ENCODE results near the gene RAD18.

Gene RAD18

DNA sequence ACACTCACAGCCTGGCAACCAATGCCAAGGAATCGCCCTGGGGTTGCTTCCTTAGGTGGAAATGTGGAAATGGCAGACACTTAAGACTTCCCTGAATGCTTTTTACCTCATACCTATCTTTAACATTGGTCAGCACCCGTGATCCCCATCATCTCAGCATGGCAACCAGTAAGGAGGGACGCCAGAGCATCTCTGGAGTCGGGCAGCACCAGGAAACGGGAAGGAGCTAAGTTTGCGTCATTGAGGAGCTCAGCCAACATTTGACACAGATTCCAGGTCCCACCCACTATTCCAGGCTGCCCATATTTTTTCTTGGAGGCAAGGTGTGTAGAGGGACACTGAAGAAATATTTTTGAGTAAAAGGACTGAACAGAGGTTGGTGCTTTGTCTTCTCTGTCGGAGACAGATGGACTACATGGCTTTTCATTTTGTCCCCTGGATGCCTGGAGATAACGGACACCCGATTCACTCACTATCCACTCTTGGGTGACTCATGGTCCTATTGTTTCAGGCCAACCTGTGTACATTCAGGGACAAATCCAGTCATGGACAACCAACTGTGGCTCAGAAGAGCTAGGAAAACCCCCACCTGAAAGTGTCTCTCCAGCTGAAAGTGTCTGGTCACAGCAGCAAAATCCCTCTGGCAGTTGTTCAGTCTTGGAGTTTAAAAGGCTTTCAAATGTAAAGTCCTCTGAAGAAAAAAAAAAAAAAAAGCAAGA lies 123.5 kb downstream of the RAD18 start:
- H3K9me3 ChIP-seq (ENCODE audit: control insufficient read depth, insufficient read depth, low read depth, low read length) = no peaks in the 10 kb centered on the region
- TF ChIP-seq ZNF121 (tag by site-specific recombination; IDR thresholded peaks at IDR 0.05) = no peak
- no peaks in the 10 kb centered on the region for H3K4me1 ChIP-seq (ENCODE audit: control insufficient read depth, insufficient read depth, low read length)
- H3K27ac ChIP-seq (ENCODE audit: extremely low read depth, low read depth, low read length) = no peak overlapping the region
- H3K4me3 ChIP-seq (ENCODE audit: low read depth, low read length) = no peak overlapping the region
- POLR2A ChIA-PET = no interaction called here
- peaks cover 0 to 5% of the 10 kb centered on the region in 2 experiments; a peak in 1 of 3 replicates for H3K36me3 ChIP-seq (ENCODE audit: control insufficient read depth in 2 of 2, insufficient read depth in 1 of 2, low read length in 2 of 2)
- CTCF ChIA-PET = interaction anchor here (1.5 kb wide), 1 partner anchor 70 kb away, joined by 6 read pairs; the partner anchor contains the start of gene OXTR

DNA sequence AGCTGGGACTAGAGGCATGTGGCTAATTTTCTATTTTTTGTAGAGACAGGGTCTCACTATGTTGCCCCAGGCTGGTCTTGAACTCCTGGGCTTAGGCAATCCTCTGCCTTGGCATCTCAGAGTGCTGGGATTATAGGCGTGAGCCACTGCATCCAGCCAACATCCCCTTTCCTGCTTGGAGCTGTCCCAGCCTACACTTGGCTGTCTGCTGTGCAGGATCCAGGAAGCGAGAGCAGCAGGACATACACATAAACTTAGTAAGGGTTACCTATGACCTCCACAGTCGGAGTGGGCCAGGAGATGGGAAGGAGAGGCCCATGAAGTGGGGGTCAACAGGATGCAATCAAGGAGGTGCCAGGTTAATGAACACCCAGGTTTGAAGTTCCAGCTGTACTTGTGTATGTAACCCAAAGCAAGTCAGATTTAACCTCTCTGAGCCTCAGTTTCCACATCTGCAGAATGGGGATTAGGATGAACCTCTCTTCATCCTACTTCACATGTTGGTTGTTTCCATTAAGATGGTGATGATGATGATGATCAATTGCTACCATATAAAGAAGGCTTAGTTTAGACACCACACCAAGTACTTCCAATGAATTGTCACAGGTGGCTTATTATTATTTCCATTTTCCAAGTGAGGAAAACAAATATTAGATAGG lies 124.4 kb downstream of the RAD18 start:
- Histone ChIP-seq H3K4me3 (ENCODE audit: low read depth, low read length) (no peak overlapping the region), H3K27ac (ENCODE audit: extremely low read depth, low read depth, low read length) (no peak overlapping the region), H3K4me1 (ENCODE audit: control insufficient read depth, insufficient read depth, low read length) (no peaks in the 10 kb centered on the region), H3K36me3 (ENCODE audit: control insufficient read depth in 2 of 2, insufficient read depth in 1 of 2, low read length in 2 of 2) (peaks cover 0 to 5% of the 10 kb centered on the region in 2 experiments; a peak in 1 of 3 replicates), H3K9me3 (ENCODE audit: control insufficient read depth, insufficient read depth, low read depth, low read length) (no peaks in the 10 kb centered on the region)
- CTCF ChIA-PET = no interaction called here
- POLR2A ChIA-PET = no interaction called here
- no peak for TF ChIP-seq ZNF623 (tag by site-specific recombination; IDR thresholded peaks at IDR 0.05)
- TF ChIP-seq ZNF292 (tag by site-specific recombination; IDR thresholded peaks at IDR 0.05; ENCODE audit: borderline replicate concordance, low read depth) = no peak
- no peak for TF ChIP-seq ZNF600 (tag by site-specific recombination; IDR thresholded peaks at IDR 0.05)
- no peak for TF ChIP-seq HOXC10 (CRISPR knock-in tag; IDR thresholded peaks at IDR 0.05)

DNA sequence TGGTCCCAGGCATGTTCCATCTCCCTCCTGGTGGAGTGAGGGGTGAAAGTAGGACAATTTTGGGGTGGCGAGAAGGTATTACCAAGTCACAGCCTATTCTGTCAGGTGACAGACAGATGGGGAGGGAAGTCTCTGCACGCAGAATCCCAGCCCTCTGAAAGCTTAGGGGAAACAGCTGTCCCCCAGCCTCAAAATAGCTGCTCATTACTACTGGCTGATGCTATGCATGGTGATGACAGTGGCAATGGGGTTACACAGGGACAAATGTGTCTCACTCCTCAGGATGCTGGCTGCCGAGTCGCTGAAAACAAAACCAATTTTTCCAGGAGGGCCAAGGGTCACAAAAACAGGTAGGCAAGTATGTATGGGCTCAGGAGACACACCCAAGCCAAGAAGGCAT lies 125.0 kb downstream of the RAD18 start:
- Histone ChIP-seq H3K9me3 (ENCODE audit: control insufficient read depth, insufficient read depth, low read depth, low read length) (no peaks in the 10 kb centered on the region), H3K36me3 (ENCODE audit: control insufficient read depth in 2 of 2, insufficient read depth in 1 of 2, low read length in 2 of 2) (peaks cover 0 to 5% of the 10 kb centered on the region in 2 experiments; a peak in 1 of 3 replicates), H3K27ac (ENCODE audit: extremely low read depth, low read depth, low read length) (no peak overlapping the region), H3K4me3 (ENCODE audit: low read depth, low read length) (no peak overlapping the region), H3K4me1 (ENCODE audit: control insufficient read depth, insufficient read depth, low read length) (no peaks in the 10 kb centered on the region)
- POLR2A ChIA-PET = no interaction called here
- TF ChIP-seq SCRT1 (tag by site-specific recombination; IDR thresholded peaks at IDR 0.05; ENCODE audit: borderline replicate concordance) = no peak
- CTCF ChIA-PET = interaction anchor here (1.2 kb wide), 1 partner anchor 176 kb away, joined by 4 read pairs; no protein-coding TSS in a partner anchor

DNA sequence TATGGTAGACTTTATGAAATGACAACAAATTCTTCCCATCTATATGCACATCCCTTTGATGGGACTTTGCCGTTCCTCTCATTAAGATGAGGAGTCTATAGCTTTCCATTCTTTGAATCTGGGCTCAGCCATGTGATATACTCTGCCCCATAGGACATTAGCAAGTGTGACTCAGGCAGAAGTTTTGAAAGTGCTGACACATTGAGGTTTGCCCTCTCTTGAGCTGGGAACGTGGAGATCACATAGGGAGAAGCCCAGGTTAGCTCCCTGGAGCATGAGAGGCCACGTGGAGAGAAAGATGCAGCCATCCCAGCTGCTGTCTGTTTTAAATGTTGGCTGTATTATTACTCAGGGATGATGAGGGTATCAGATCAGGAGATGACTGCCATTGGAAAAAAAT lies 126.1 kb downstream of the RAD18 start:
- Histone ChIP-seq H3K4me1 (ENCODE audit: control insufficient read depth, insufficient read depth, low read length) (no peaks in the 10 kb centered on the region), H3K4me3 (ENCODE audit: low read depth, low read length) (no peak overlapping the region), H3K36me3 (ENCODE audit: control insufficient read depth in 2 of 2, insufficient read depth in 1 of 2, low read length in 2 of 2) (peaks cover 0 to 5% of the 10 kb centered on the region in 2 experiments; a peak in 1 of 3 replicates), H3K27ac (ENCODE audit: extremely low read depth, low read depth, low read length) (no peak overlapping the region), H3K9me3 (ENCODE audit: control insufficient read depth, insufficient read depth, low read depth, low read length) (no peaks in the 10 kb centered on the region)
- CTCF ChIA-PET = interaction anchor here (1.1 to 1.2 kb wide), 2 partner anchors 68 to 175 kb away, joined by 4 read pairs; partner anchors contain the start of gene OXTR
- POLR2A ChIA-PET = no interaction called here
- TF ChIP-seq, protein P1, sequence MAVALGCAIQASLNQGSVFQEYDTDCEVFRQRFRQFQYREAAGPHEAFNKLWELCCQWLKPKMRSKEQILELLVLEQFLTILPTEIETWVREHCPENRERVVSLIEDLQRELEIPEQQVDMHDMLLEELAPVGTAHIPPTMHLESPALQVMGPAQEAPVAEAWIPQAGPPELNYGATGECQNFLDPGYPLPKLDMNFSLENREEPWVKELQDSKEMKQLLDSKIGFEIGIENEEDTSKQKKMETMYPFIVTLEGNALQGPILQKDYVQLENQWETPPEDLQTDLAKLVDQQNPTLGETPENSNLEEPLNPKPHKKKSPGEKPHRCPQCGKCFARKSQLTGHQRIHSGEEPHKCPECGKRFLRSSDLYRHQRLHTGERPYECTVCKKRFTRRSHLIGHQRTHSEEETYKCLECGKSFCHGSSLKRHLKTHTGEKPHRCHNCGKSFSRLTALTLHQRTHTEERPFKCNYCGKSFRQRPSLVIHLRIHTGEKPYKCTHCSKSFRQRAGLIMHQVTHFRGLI (tag by site-specific recombination; IDR thresholded peaks at IDR 0.05) = no peak
- TF ChIP-seq, protein P2, sequence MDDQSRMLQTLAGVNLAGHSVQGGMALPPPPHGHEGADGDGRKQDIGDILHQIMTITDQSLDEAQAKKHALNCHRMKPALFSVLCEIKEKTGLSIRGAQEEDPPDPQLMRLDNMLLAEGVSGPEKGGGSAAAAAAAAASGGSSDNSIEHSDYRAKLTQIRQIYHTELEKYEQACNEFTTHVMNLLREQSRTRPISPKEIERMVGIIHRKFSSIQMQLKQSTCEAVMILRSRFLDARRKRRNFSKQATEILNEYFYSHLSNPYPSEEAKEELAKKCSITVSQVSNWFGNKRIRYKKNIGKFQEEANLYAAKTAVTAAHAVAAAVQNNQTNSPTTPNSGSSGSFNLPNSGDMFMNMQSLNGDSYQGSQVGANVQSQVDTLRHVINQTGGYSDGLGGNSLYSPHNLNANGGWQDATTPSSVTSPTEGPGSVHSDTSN (CRISPR knock-in tag; IDR thresholded peaks at IDR 0.05) = no peak
- TF ChIP-seq KLF9 (tag by site-specific recombination; IDR thresholded peaks at IDR 0.05; ENCODE audit: low read depth) (no peak), SP2 (tag by site-specific recombination; IDR thresholded peaks at IDR 0.05) (no peak), ZNF335 (tag by site-specific recombination; conservative IDR thresholded peaks at IDR 0.05) (no peak), ZNF76 (tag by site-specific recombination; IDR thresholded peaks at IDR 0.05; ENCODE audit: borderline replicate concordance, low read depth) (no peak), WT1 (tag by site-specific recombination; IDR thresholded peaks at IDR 0.05) (no peak), ZNF350 (tag by site-specific recombination; IDR thresholded peaks at IDR 0.05) (no peak), ZNF544 (tag by site-specific recombination; IDR thresholded peaks at IDR 0.05) (no peak), ZNF830 (tag by site-specific recombination; IDR thresholded peaks at IDR 0.05; ENCODE audit: low read depth) (no peak)
- TF ChIP-seq, protein P3, sequence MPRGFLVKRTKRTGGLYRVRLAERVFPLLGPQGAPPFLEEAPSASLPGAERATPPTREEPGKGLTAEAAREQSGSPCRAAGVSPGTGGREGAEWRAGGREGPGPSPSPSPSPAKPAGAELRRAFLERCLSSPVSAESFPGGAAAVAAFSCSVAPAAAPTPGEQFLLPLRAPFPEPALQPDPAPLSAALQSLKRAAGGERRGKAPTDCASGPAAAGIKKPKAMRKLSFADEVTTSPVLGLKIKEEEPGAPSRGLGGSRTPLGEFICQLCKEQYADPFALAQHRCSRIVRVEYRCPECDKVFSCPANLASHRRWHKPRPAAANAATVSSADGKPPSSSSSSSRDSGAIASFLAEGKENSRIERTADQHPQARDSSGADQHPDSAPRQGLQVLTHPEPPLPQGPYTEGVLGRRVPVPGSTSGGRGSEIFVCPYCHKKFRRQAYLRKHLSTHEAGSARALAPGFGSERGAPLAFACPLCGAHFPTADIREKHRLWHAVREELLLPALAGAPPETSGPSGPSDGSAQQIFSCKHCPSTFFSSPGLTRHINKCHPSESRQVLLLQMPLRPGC (tag by site-specific recombination; IDR thresholded peaks at IDR 0.05) = no peak
- TF ChIP-seq, protein P4, sequence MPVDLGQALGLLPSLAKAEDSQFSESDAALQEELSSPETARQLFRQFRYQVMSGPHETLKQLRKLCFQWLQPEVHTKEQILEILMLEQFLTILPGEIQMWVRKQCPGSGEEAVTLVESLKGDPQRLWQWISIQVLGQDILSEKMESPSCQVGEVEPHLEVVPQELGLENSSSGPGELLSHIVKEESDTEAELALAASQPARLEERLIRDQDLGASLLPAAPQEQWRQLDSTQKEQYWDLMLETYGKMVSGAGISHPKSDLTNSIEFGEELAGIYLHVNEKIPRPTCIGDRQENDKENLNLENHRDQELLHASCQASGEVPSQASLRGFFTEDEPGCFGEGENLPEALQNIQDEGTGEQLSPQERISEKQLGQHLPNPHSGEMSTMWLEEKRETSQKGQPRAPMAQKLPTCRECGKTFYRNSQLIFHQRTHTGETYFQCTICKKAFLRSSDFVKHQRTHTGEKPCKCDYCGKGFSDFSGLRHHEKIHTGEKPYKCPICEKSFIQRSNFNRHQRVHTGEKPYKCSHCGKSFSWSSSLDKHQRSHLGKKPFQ (tag by site-specific recombination; IDR thresholded peaks at IDR 0.05) = no peak
- TF ChIP-seq, protein P5, sequence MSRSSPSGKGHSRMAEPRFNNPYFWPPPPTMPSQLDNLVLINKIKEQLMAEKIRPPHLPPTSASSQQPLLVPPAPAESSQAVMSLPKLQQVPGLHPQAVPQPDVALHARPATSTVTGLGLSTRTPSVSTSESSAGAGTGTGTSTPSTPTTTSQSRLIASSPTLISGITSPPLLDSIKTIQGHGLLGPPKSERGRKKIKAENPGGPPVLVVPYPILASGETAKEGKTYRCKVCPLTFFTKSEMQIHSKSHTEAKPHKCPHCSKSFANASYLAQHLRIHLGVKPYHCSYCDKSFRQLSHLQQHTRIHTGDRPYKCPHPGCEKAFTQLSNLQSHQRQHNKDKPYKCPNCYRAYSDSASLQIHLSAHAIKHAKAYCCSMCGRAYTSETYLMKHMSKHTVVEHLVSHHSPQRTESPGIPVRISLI (tag by site-specific recombination; IDR thresholded peaks at IDR 0.05) = no peak
